GM12878 (cell line): ENCODE measurements around the gene KCNQ1. TPM values are rescaled to one million over a fixed set of nuclear protein-coding genes. Genes with fewer than 3 reads are reported as not detected.

Experiments
- ATAC-seq: fragments of 200-7000 bp; cut with Tn5 transposase; 3 replicates; pipeline ENCODE4 v1.9.1; 2020; ENCODE audit warnings: mild to moderate bottlenecking, moderate library complexity
- BruUV-seq: library from RNA; stranded (reverse); fragments of 400-500 nt; replicated peaks from 2 replicates; lab custom pipeline; 2021; lab: Mats Ljungman, UMichigan
- CTCF ChIA-PET: fragments of 300-600 bp; sonication (Branson Sonifier 250); formaldehyde crosslinking; extraction: SDS; loops from one replicate; lab custom pipeline; 2021; ENCODE audit warnings: inconsistent platforms; lab: Yijun Ruan, JAX
- POLR2A ChIA-PET: fragments of 350-600 bp; formaldehyde crosslinking; extraction: SDS; loops from one replicate; lab custom pipeline; 2021; ENCODE audit warnings: inconsistent platforms; lab: Charles Lee
- RAD21 ChIA-PET: fragments of 300-600 bp; sonication (Branson Sonifier 250); formaldehyde crosslinking; loops from one replicate; lab custom pipeline; 2023; ENCODE audit warnings: antibody characterized with exemption; ENCODE audit not compliant: unreplicated experiment; lab: Charles Lee
- SMC1A ChIA-PET: fragments of 300-600 bp; sonication (Branson Sonifier 250); formaldehyde crosslinking; loops from one replicate; lab custom pipeline; 2023; ENCODE audit not compliant: unreplicated experiment, uncharacterized antibody; lab: Charles Lee
- DNase-seq: peaks from one replicate; pipeline ENCODE4 v3.0.0-alpha.2; 2011; ENCODE audit warnings: low read depth, low spot score
- FAIRE-seq: peaks from 3 replicates; lab custom pipeline; 2011; peaks lifted over from hg19 to GRCh38; lab: Jason Lieb, UNC
- H2AFZ ChIP-seq: 2 replicates; pipeline ENCODE4 v1.6.0; 2011; ENCODE audit warnings: low read depth, low read length, control low read depth; ENCODE audit not compliant: control insufficient read depth
- H3K27ac ChIP-seq: 2 replicates; pipeline ENCODE4 v1.5.1; 2011; ENCODE audit warnings: control low read depth; ENCODE audit not compliant: control insufficient read depth, insufficient read depth
- H3K27me3 ChIP-seq, 2 experiments: replicated peaks in 1 of 2; 2 replicates each; pipeline versions ENCODE4 v1.6.0 to v1.6.1; 2011; ENCODE audit warnings: low read length in 1 of 2; ENCODE audit not compliant: control insufficient read depth in 2 of 2, insufficient read depth in 2 of 2
- H3K36me3 ChIP-seq, 2 experiments: 2 replicates each; pipeline ENCODE4 v1.5.1; 2011; ENCODE audit warnings: low read length in 1 of 2; ENCODE audit not compliant: control insufficient read depth in 2 of 2, insufficient read depth in 2 of 2
- H3K4me1 ChIP-seq: 2 replicates; pipeline ENCODE4 v1.6.1; 2011; ENCODE audit warnings: mild to moderate bottlenecking, low read length, moderate library complexity, mixed read lengths; ENCODE audit not compliant: control insufficient read depth, insufficient read depth
- H3K4me2 ChIP-seq: 2 replicates; pipeline ENCODE4 v1.6.0; 2011; ENCODE audit warnings: control low read depth; ENCODE audit not compliant: control insufficient read depth, insufficient read depth
- H3K4me3 ChIP-seq: fragments of 200-600 bp; sonication (generic); 2 replicates; pipeline ENCODE4 v1.5.1; 2016
- H3K79me2 ChIP-seq: 2 replicates; pipeline ENCODE4 v1.6.0; 2011; ENCODE audit warnings: low read length; ENCODE audit not compliant: control insufficient read depth, insufficient read depth
- H3K9ac ChIP-seq: 2 replicates; pipeline ENCODE4 v1.8.0; 2011; ENCODE audit warnings: low read length, control low read depth, mixed read lengths; ENCODE audit not compliant: control insufficient read depth, insufficient read depth
- H3K9me3 ChIP-seq: replicated peaks from 3 replicates; pipeline ENCODE4 v1.5.1; 2011; ENCODE audit warnings: mild to moderate bottlenecking, low read length; ENCODE audit not compliant: control insufficient read depth, insufficient read depth
- H4K20me1 ChIP-seq: 2 replicates; pipeline ENCODE4 v1.6.0; 2011; ENCODE audit not compliant: control insufficient read depth, insufficient read depth
- EZH2 ChIP-seq: IDR thresholded peaks from 2 replicates; pipeline ENCODE4 v1.6.1; 2012; ENCODE audit warnings: low read depth, mild to moderate bottlenecking, control low read depth, inconsistent platforms, low read length, borderline replicate concordance; ENCODE audit not compliant: control insufficient read depth
- FOXK2 ChIP-seq: fragments of 450-650 bp; IDR thresholded peaks from 2 replicates; pipeline ENCODE4 v1.6.1; 2017; ENCODE audit warnings: mild to moderate bottlenecking, moderate library complexity
- NBN ChIP-seq: fragments of 450-650 bp; IDR thresholded peaks from 2 replicates; pipeline ENCODE4 v1.6.1; 2016
- NR2C2 ChIP-seq: IDR thresholded peaks from 2 replicates; pipeline ENCODE4 v1.6.1; 2011; ENCODE audit warnings: borderline replicate concordance, low read depth; ENCODE audit not compliant: control insufficient read depth, insufficient read length
- TCF12 ChIP-seq: IDR thresholded peaks from 2 replicates; pipeline ENCODE4 v1.6.1; 2011; ENCODE audit warnings: low read depth, mild to moderate bottlenecking, low read length
- ZNF622 ChIP-seq: fragments of 450-650 bp; IDR thresholded peaks from 2 replicates; pipeline ENCODE4 v1.6.1; 2017; ENCODE audit warnings: mild to moderate bottlenecking, inconsistent platforms
- WGBS: methylation state at CpG from one replicate; pipeline ENCODE4 v1.1.6; 2016; ENCODE audit warnings: low lambda C conversion rate; ENCODE audit not compliant: insufficient replicate concordance, insufficient coverage; ENCODE audit errors: missing lambda C conversion rate; 5-methylcytosine and 5-hydroxymethylcytosine counted together
- in situ Hi-C: fragments of 300-500 bp; cut with MboI; formaldehyde crosslinking; loops from 9 replicates; pipeline ENCODE4 v1.14.3; 2018; ENCODE audit warnings: mixed read lengths
- intact Hi-C: fragments of 100-400 bp; cut with micrococcal nuclease; formaldehyde crosslinking; loops from one replicate; pipeline ENCODE4 v1.14.2; 2022; ENCODE audit not compliant: unreplicated experiment
- polyA plus RNA-seq, 11 experiments: library from polyadenylated mRNA; depleted of rRNA in 4 of 11; unstranded in 6 of 11; stranded (reverse) in 5 of 11; fragments of >200 nt; fragmentation: Nextera tagmentation in 4 of 11; fragmentation: Illumina TruSeq in 1 of 11; extraction: Ambion mirVana in 4 of 11; extraction: Trizol in 1 of 11; gene quantifications; 1 replicate in 1 of 11; 2 replicates in 10 of 11; pipeline versions ENCODE4 v1.2.1 to v1.2.3, GENCODE V29; 2011 to 2016; ENCODE audit warnings: inconsistent platforms in 2 of 11, missing spikeins in 2 of 11, low read depth in 1 of 11
- total RNA-seq, 4 experiments: library from RNA; depleted of rRNA in 3 of 4; stranded (reverse); fragments of >200 nt in 3 of 4; fragmentation: Illumina TruSeq in 1 of 4; extraction: Trizol in 1 of 4; gene quantifications; 2 replicates each; pipeline versions ENCODE4 v1.2.1 to v1.2.3, GENCODE V29; 2013 to 2021
- TF ChIP-seq, protein P1 (sequence below): fragments of 450-650 bp; IDR thresholded peaks from 2 replicates; pipeline ENCODE4 v1.6.1; 2018; ENCODE audit warnings: mild to moderate bottlenecking, low read depth, moderate library complexity; ENCODE audit not compliant: partially characterized antibody
- TF ChIP-seq, protein P2 (sequence below): IDR thresholded peaks from 2 replicates; pipeline ENCODE4 v1.6.1; 2012; ENCODE audit warnings: mild to moderate bottlenecking, low read depth, low read length

Gene KCNQ1
- total and polyA plus RNA-seq, 10 of the 15 experiments (the other 5 are each of a cell fraction or from before 2014, with no cell fraction given), result 0.03 to 0.15 (median 0.12) TPM; not detected in 7

DNA sequence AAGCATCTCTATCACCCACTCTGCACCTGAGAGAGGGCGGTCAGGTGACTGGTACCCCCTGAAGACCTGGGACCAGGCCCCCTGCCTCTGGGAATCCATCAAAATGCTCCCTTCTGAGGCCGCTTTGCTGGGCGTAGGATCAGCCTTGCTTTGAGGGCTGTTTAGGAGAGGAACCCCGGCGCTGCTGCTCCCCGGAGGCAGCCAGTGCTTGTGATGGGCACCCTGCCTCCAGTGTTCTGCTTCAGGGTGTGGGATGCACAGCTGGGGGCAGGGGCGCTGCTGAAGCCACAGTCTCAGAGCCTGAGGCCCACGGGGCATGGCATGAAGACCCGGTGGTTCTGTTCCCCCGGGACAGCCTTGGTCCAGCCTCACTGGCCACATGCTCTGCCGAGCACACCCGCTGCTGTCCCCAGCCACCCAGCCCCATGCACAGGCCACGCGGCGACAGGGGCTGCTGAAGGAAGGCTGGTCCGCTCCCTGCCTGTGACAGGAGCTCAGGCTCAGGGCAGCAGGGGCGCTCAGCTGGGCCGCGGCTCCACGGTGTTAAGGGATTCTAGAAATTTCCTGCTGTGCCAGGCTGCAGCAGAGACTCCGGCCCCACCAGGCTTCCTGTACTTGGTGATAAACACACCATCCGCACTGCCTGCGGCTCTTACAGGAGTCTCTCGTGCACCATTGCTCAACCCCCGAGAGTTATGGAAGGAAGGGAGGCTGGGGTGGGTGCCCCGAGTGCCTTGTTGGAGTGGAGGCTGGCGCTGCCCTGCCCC is 91.0 kb downstream of the KCNQ1 start:
- FAIRE-seq, result no peak
- ChIA-PET CTCF (interaction anchor here (6.5 kb wide), 1 partner anchor 354 kb away, joined by 233 read pairs; the partner anchor contains the start of gene CDKN1C), POLR2A (no interaction called here), RAD21 (interaction anchor here (7.0 kb wide), 1 partner anchor 354 kb away, joined by 151 read pairs; no protein-coding TSS in a partner anchor), SMC1A (interaction anchor here (5.4 kb wide), 1 partner anchor 354 kb away, joined by 108 read pairs; no protein-coding TSS in a partner anchor)
- Histone ChIP-seq H3K27ac (no peak overlapping the region), H3K4me3 (no peak overlapping the region), H3K9me3 (no peaks in the 10 kb centered on the region), H3K79me2 (no peaks in the 10 kb centered on the region), H3K9ac (no peak overlapping the region), H3K4me2 (no peak overlapping the region), H2AFZ (no peak overlapping the region), H4K20me1 (peaks cover 4% of the 10 kb centered on the region; the same call in 1 of the 2 replicates), H3K4me1 (peaks cover 8% of the 10 kb centered on the region), H3K27me3 (peaks cover 1 to 3% of the 10 kb centered on the region in 2 experiments; a peak in 1 of 4 replicates), H3K36me3 (no peaks in the 10 kb centered on the region)
- DNase-seq, result no peak
- in situ Hi-C loops, result no loop called here
- BruUV-seq, result no TSS peak
- no peak for TF ChIP-seq ZNF622
- TF ChIP-seq FOXK2, result no peak
- no peak for TF ChIP-seq NR2C2
- TF ChIP-seq, protein P1, sequence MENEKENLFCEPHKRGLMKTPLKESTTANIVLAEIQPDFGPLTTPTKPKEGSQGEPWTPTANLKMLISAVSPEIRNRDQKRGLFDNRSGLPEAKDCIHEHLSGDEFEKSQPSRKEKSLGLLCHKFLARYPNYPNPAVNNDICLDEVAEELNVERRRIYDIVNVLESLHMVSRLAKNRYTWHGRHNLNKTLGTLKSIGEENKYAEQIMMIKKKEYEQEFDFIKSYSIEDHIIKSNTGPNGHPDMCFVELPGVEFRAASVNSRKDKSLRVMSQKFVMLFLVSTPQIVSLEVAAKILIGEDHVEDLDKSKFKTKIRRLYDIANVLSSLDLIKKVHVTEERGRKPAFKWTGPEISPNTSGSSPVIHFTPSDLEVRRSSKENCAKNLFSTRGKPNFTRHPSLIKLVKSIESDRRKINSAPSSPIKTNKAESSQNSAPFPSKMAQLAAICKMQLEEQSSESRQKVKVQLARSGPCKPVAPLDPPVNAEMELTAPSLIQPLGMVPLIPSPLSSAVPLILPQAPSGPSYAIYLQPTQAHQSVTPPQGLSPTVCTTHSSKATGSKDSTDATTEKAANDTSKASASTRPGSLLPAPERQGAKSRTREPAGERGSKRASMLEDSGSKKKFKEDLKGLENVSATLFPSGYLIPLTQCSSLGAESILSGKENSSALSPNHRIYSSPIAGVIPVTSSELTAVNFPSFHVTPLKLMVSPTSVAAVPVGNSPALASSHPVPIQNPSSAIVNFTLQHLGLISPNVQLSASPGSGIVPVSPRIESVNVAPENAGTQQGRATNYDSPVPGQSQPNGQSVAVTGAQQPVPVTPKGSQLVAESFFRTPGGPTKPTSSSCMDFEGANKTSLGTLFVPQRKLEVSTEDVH, result no peak
- no peak for TF ChIP-seq NBN
- no peak for TF ChIP-seq TCF12
- no peak for TF ChIP-seq EZH2
- TF ChIP-seq, protein P2, sequence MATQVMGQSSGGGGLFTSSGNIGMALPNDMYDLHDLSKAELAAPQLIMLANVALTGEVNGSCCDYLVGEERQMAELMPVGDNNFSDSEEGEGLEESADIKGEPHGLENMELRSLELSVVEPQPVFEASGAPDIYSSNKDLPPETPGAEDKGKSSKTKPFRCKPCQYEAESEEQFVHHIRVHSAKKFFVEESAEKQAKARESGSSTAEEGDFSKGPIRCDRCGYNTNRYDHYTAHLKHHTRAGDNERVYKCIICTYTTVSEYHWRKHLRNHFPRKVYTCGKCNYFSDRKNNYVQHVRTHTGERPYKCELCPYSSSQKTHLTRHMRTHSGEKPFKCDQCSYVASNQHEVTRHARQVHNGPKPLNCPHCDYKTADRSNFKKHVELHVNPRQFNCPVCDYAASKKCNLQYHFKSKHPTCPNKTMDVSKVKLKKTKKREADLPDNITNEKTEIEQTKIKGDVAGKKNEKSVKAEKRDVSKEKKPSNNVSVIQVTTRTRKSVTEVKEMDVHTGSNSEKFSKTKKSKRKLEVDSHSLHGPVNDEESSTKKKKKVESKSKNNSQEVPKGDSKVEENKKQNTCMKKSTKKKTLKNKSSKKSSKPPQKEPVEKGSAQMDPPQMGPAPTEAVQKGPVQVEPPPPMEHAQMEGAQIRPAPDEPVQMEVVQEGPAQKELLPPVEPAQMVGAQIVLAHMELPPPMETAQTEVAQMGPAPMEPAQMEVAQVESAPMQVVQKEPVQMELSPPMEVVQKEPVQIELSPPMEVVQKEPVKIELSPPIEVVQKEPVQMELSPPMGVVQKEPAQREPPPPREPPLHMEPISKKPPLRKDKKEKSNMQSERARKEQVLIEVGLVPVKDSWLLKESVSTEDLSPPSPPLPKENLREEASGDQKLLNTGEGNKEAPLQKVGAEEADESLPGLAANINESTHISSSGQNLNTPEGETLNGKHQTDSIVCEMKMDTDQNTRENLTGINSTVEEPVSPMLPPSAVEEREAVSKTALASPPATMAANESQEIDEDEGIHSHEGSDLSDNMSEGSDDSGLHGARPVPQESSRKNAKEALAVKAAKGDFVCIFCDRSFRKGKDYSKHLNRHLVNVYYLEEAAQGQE, result no peak
- WGBS, result 37% methylated on average over 25 of the region's 27 CpGs
- no peak for ATAC-seq
- intact Hi-C loops, result loop anchor here (10.0 kb wide), 1 partner anchor 341 kb away; no protein-coding TSS in a partner anchor
